ENCODE results near the gene TEX264.

Gene TEX264

GRCh38 chr3:51747840-51748239 lies 76.8 kb downstream of the TEX264 start:
- no peak overlapping the region for H3K4me3 ChIP-seq (replicated peaks; ENCODE audit: low read depth, low read length)
- no peak for TF ChIP-seq CTCF (IDR thresholded peaks at IDR 0.05; ENCODE audit: low read length, missing control alignments)
- DNase-seq (ENCODE audit: low read depth), result no peak

GRCh38 chr3:51748327-51748726 lies 77.3 kb downstream of the TEX264 start:
- no peak for DNase-seq (ENCODE audit: low read depth)
- TF ChIP-seq CTCF (IDR thresholded peaks at IDR 0.05; ENCODE audit: low read length, missing control alignments), result no peak
- H3K4me3 ChIP-seq (replicated peaks; ENCODE audit: low read depth, low read length), result no peak overlapping the region

- no peak for DNase-seq (ENCODE audit: low read depth)
- no peak for TF ChIP-seq CTCF (IDR thresholded peaks at IDR 0.05; ENCODE audit: low read length, missing control alignments)
Observed at GRCh38 chr3:51750878-51751277, 79.8 kb downstream of the TEX264 start.

GRCh38 chr3:51751287-51751686 lies 80.2 kb downstream of the TEX264 start:
- DNase-seq (ENCODE audit: low read depth), result no peak
- no peak for TF ChIP-seq CTCF (IDR thresholded peaks at IDR 0.05; ENCODE audit: low read length, missing control alignments)
- no peak overlapping the region for H3K4me3 ChIP-seq (replicated peaks; ENCODE audit: low read depth, low read length)

More at GRCh38 chr3:51750878-51751277, 79.8 kb downstream of the TEX264 start:
- no peak overlapping the region for H3K4me3 ChIP-seq (replicated peaks; ENCODE audit: low read depth, low read length)

Data from fibroblast of pulmonary artery (primary cell).